HG03108 (cell line): ENCODE data around the gene SERPINB6.
"Not testable (repeated sequence)": the region's sequence is repeated elsewhere in the genome, so short reads cannot be mapped to it uniquely, and the experiment has no call there.

ENCODE experiments used
- ATAC-seq: cut with Tn5 transposase; IDR thresholded peaks from one replicate; pipeline ENCODE4 v1.9.1; 2021; ENCODE audit warnings: moderate library complexity; ENCODE audit not compliant: unreplicated experiment

The SERPINB6 gene

DNA sequence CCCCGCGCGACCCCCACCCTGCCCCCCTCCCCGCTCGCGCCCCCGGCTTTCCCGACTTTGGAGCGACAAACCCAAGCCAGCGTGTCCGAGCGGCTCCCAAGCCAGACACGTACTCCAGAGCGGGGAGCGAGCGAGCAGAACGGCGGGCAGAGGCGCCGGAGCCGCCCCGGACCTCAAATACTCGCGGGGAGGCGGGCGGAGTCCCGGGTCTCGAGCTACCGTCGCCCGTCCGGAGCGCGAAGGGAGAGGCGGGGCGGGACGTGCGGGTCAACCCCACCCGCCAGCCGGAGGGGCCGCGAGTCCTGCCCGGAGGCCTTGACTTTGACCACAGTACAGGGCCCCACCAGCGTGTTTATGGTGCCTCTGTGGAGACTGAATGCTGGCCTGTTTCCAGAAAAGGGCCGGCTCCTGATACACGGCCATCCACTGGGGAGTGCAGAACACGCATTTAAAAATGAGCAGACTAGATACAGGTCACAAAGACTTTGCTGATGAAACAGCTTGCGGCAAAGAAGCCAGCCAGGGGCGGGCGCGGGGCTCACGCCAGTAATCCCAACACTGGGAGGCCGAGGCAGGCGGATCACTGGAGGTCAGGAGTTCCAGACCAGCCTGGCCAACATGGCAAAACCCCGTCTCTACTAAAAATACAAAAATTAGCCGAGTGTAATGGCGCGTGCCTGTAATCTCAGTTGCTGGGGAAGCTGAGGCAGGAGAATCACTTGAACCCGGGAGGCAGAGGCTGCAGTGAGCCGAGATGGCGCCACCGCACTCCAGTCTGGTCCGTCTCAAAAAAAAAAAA lies at the start of gene SERPINB6:
TSS of gene SERPINB6 (minus strand) at position 148 of the 799 bp plus-strand sequence. CDS start 12,235 bp downstream, outside the sequence.
- no peak for ATAC-seq

DNA sequence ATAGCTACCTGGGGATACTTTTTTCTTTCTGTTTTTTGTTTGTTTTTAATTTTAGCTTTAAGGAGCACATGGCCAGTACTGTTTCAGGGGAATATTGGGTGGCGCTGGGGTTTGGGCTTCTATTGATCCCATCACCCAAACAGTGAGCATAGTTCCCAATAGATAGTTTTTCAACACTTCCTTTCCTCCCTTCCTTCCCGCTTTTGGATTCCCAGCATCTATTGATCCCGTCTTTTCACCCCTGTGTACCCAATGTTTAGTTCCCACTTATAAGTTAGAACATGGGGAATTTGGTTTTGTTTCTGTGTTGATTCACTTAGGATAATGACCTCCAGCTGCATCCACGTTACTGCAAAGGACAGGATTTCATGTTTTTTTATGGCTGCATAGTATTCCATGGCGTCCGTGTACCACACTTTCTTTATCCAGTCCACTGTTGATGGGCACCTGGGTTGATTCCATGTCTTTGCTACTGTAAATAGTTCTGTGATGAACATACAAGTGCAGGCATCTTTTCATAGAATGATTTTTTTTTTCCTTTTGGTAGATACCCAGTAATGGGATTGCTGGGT lies 48.5 kb upstream of the SERPINB6 start:
- no peak for ATAC-seq

DNA sequence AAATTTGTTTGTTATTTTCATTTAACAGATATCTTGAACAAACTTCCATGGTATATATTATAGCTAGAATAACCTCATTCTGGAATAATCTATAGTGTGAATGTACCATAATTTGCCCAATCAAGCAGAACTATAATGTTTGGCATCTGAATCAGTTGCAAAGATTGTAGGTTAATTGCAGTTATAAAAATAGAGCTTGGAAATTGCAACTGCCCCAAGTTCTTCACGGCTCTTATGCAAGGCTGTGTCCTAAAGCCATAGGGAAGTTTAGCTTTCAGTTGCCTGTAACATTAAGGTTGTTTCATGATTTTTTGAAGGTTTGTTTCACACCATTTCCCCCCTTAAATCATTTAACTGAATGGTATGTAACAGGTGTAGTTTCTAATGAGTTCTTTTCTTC lies 47.7 kb upstream of the SERPINB6 start:
- ATAC-seq = no peak

DNA sequence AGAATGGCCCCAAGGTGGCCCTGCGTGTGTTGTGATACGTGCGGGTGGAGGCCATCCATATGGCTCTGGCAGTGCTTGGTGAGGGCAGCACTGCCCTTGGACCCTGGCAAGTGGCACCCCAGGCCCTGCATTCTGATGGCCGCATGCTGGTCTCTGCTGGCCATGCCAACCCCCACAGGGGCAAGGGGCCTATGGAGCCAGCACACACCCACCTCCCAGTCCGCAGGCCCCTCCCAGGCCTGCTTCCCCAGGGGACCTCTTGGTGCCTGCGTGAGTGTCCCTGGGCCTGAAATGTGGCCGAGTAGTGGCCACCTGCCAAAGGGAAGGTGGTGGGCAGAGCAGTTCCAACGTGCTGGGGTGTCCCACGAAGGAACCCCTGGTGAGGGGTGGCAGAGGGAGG lies 45.9 kb upstream of the SERPINB6 start:
- ATAC-seq = no peak

DNA sequence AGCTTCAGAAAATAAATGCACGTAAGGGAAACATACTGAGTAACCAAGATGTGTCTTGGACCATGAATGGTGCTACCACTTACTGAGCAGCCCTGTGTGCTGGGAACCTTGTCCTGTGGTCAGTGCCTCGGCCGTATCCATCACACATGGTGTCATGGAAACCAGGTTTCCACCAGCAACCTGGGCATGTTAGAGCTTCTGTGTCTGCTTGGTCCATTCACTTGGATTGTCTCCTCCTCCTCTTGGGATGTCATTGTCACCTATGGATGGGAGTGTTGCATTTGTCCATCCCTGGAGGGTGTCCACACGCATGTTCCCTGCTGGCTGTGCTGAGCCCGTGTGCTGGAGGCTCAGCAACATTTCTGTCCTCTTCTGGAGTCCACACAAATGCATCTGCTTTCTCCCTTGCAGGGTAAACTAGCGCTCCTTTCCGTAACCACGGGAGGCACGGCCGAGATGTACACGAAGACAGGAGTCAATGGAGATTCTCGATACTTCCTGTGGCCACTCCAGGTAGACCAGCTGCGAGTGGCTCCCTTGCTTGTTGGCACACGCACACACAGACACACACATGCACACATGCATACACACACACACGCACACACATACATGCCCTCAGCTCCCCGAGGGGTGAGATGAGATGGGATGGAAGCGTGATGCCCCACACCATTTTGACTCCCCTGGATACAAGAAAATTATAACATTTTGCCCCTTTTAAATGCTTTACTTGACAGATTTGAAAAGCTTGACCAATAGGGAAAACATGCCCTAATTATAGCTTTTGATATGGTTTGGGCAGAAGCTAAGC lies 45.3 kb upstream of the SERPINB6 start:
- ATAC-seq = no peak

DNA sequence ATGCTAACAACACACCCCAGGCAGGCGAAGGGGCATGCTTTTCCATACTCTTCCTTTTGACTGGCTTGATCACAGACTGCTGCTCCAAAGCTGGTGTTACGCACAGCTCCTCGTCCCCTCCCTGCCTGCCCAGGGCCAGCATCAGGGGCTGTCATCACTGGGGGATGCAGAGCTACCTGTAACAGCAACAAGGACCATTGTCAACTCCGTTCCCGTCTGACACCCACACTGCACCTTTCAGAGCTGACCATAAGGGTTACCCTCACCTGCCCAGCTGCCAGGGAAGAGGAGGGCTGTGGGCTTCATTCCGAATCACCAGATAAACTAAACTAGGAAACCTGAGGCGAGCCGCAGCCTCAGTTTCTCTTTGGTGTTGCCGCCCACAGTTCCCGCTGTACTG lies 43.8 kb upstream of the SERPINB6 start:
- no peak for ATAC-seq

DNA sequence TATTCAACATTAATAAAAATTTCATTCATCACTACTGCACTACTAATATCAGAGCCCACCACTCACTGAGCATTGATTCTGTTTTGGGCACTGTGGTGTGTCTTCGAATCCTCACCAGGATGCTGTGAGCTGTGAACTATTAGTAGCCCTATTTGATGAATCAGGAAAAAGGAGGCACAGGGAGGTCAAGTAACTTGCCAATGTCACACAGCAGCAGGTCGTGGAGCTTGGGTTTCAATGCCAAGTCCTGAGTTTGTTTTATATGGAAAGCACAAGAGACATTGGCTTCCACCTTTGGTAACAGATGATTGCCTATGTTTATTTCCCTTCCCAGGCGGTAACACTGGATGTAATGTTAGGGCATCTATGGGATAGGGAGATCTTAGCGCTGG lies 43.3 kb upstream of the SERPINB6 start:
- ATAC-seq = no peak

DNA sequence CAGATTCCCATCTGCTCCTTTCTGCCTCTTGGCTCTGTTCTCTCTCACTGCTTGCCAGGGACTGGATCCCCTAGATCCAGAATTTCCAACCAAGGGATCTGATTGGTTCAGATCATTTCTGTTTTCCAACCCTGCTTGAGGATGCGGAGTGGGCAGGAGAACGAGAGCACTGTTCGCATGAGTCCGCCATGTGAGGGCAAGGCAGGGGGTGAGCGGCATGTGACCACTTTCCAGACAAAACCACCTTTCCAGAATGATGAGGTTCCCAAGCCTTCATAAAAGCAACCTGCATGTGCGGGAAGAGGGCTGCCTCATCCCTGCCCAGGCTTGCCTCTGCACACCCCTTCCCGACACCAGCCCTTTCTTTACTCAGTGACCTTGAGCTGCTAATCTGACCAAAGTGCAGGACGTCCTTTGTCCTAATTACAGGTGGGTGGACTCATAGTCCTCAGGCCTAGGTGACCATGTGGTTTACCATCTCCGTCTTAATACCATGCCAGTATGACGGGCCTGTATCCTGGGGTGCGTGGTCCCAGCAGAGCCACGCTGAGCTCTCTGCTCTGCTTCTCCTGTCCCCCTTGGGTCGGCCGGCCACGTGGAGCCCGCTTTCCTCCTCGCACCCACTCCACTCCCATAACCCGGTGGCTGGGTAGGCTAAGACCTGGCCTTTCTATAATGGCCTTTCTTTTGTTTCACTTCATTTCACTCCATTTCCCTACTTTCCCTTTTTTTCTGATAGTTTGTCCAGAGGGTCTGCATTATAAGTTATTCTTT lies 42.7 kb upstream of the SERPINB6 start:
- no peak for ATAC-seq

DNA sequence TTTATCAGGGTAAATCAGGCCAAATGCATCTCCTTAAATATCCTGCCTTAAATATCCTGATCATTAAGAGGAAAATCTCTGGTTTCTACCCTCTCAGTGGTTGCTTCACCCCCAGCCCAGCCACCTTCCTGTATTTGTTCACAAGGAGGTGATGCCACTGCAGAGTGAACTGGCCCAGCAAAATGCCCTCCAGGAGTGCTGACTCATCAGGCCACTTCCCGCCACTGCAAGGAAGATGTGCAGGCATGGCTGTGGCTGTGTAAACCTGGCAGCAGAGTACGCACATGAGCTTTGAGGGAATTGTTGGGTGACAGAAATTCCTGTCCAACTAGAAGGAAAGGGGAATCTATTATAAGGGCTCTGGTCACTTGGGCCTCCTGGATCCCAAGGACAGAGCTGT lies 42.1 kb upstream of the SERPINB6 start:
- ATAC-seq = no peak

DNA sequence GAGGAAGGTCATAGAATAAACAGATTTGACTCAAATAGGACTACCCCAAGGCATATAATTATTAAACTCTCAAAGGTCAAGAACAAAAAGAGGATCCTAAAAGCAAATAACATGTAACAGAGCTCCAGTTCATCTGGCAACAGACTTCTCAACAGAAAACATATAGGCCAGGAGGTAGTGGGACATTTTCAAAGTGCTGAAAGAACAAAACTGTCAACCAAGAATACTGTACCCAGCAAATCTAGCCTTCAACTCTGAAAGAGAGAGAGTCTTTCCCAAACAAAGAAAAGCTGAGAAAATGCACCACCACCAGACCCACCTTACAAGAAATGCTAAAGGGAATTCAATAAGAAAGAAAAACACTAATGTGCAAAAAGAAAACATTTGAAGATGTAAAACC lies 40.2 kb upstream of the SERPINB6 start:
- no peak for ATAC-seq

DNA sequence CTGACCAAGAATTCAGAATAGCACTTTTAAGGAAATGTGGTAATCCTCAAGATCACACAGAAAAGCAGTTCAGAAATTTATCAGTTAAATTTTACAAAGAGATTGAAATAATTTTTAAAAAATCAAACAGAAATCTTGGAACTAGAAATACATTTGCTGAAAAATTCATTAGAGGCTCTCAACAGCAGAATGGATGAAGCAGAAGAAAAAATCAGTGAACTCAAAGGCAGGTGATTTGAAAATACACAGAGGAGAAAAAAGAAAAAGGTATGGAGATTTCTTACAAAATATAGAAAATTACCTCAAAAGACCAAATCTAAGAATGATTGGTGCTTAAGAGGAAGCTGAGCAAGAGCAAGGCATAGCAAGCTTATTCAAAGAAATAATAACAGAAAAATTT lies 39.8 kb upstream of the SERPINB6 start:
- no peak for ATAC-seq

DNA sequence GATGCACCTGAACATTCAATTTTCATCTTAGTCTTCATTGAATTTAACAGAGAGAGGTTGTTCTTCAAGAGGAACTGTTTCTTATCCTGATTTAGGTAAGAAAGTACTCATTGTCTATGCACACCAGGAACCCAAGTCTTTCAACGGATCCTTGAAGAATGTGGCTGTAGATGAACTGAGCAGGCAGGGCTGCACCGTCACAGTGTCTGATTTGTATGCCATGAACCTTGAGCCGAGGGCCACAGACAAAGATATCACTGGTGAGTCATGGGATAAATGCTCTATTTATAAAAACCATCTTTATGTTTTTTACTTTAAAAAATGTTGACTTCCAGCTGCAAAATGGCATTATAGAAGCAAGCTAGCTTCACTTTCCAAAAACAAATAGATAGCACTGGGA lies 38.6 kb upstream of the SERPINB6 start:
- no peak for ATAC-seq

DNA sequence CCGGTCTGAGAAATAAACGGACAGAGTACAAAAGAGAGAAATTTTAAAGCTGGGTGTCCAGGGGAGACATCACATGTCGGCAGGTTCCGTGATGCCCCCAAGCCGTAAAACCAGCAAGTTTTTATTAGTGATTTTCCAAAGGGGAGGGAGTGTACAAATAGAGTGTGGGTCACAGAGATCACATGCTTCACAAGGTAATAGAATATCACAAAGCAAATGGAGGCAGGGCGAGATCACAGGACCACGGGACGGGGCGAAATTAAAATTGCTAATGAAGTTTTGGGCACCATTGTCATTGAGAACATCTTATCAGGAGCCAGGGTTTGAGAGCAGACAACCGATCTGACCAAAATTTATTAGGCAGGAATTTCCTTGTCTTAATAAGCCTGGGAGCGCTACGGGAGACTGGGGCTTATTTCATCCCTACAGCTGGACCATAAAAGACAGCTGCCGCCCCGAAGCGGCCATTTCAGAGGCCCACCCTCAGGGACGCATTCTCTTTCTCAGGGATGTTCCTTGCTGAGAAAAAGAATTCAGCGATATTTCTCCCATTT lies 37.4 kb upstream of the SERPINB6 start:
- ATAC-seq = not testable (repeated sequence)

DNA sequence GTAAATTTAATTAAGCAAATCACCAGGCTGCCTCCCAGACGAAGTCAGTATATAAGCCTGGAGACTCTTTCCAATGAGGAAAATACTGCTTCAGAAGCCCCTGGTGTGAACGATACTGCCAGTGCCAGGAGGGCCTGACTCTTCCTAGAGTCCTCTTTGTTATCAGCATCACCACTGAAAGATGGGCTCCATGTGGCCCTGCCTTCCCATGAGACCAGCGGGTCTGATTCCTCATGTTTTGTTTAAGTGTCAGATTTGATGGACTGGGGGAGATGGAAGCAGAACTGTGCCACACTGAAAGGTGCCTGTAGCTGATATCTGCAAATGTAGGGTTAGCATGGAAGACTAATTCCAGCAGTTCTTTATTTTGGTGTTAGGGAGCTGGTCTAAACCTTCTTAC lies 36.2 kb upstream of the SERPINB6 start:
- no peak for ATAC-seq

DNA sequence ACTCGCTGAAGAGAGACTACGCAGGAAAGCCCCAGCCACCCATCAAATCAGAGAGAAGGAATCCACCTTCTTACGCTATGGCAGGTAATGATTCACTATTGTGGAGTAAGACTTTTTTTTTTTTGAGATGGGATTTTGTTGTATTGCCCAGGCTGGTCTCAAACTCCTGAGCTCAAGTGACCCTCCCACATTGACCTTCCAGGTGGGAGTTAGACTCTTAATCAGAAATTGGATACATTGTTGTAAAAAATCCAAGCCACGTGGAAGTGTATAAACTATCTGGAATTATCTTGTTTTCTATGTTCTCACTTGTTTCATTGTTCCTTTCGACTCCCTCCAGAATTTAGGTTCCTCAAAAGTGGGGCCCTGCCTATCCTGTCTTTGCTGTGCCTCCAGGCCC lies 35.1 kb upstream of the SERPINB6 start:
- no peak for ATAC-seq

DNA sequence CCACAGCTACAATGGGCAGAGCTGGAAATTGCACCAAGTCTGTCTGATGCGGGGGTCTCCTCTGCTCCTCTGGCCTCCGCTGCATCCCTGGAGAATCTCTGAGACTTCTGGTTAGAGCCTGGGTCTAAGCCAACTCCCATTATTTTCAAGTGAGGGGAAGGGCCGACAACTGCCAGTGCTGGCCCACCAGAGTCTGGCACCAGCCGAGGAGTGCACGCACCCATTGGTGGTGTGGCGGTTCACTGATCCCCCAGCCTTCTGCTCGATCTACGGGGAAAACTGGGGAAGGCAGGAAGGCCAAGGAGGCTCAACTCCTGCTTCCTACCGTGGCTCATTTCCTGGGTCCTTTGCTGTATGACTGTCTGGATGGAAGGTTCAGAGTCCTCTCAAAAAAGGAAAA lies 34.5 kb upstream of the SERPINB6 start:
- no peak for ATAC-seq

DNA sequence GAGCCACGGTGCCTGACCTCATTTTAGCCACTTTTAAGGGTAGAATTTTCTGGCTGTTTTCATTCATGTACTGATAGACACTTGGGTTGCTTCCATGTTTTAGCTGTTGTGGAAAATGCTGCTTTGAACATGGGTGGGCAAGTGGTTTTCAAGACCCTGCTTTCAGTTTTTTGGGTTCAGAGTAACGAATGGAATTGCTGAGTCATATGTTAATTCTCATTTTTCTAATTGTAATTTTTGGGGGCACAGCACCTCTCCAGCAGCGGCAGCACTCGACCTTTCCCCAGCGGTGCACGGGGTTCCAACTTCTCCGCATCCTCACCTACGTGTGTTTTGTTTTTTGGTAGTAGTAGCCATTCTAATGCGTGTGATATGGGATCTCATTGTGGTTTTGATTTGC lies 33.7 kb upstream of the SERPINB6 start:
- no peak for ATAC-seq

DNA sequence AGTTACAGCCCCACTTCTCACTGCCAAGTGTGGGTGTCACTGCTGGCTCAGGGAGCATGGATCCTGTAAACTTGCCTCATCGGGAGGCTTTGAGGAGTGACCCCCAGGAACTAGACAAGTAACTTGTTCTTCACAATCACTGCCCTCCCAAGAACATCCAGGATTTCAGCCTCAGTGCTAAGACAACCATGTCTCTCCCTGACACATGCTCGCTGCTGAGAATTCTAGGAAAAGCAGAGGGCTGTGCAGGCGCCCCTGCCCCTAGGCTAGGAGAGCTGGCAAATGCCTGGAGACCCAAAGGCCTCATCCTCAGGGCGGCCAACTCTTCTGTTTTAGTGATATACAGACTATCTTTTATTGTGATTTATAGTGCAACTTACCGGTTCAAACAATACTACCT lies 31.9 kb upstream of the SERPINB6 start:
- not testable (repeated sequence) for ATAC-seq

DNA sequence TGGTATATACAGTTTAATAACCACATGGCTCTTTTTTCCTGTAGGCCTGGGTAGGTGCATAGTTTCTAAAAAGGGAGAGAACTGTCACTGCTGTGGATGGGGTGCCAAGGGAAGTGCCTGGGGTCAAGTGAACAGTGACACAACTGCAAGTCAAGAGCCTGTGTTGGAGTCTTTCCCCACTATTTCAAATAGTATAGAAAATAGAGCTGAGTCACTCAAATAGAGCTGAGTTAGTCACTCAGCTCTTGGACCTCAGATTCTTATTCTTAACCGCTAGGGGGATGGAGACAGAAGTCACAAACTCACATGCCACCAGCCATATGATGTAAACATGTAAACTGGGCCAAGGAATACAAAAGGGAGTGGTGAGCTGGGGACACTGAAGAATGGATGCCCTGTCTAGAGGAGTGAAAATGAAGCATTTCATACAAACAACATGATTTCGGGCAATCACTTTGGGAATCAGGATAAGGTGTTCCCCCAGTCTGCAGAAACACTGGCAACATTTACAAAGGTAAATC lies 30.5 kb upstream of the SERPINB6 start:
- ATAC-seq = no peak

DNA sequence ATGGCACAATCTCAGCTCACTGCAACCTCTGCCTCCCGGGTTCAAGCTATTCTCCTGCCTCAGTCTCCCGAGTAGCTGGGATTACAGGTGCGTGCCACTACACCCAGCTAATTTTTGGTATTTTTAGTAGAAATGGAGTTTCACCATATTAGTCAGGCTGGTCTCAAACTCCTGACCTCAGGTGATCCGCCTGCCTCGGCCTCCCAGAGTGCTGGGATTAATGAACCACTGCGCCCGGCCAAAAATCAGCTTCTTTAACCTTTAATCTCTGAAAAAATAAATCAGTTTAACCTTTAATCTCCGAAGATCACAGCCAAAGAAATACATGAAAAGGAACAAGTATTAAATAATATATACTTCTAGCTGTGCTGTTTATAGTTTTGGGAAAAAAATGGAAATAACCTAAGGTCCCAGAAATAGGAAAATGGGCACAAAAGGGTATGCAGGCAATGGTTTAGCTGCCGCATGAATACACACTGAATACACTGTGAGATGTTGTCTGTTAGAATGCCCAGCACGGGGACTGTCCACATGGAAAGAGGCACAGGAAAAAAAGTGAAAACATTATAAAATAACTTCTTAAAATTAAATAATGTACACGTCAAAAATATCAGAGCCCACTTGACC lies 29.9 kb upstream of the SERPINB6 start:
- no peak for ATAC-seq
